Measurements from ENCODE around the gene HSD3B7. TPM values are rescaled to one million over a fixed set of nuclear protein-coding genes. Genes with fewer than 3 reads are reported as not detected.
A peak's percentile ranks its signal among the peaks of the same experiment; 100 is the strongest.
"Not testable (repeated sequence)": the region's sequence is repeated elsewhere in the genome, so short reads cannot be mapped to it uniquely, and the experiment has no call there.

HSD3B7 gene
- total RNA-seq, 2 donors from 2014 or later: 2.4 to 4.7 TPM

GRCh38 chr16:31013292-31013691 is 28.3 kb downstream of the HSD3B7 start:
- not testable (repeated sequence) for H3K9me3 Mint-ChIP-seq; ATAC-seq (replicated peaks in 1 of 2); H3K27ac Mint-ChIP-seq; DNase-seq; H3K36me3 Mint-ChIP-seq (ENCODE audit: insufficient read depth in 2 of 2); H3K4me3 Mint-ChIP-seq
- Mint-ChIP-seq H3K4me1 (ENCODE audit: low read depth) (peaks cover 27% of the 10 kb centered on the region), H3K27me3 (ENCODE audit: low read depth) (peaks cover 29% of the 10 kb centered on the region)

DNA sequence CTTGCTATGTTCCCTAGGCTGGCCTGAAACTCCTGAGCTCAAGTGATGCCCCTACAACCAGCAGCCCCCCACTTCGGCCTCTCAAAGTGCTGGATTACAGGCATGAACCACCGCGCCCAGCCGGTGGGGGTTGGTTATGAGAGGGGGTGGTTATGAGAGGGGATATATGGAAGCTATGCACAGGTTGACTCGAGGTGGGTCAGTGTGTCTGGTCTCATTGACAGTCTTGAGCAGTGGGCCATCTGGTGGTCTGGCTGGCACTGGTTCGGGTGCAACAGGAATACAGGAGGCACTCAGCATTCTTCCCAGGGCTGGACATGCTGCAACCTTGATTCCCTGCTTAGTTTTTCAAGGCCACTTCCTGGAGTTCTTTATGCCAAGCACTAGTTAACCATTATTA is 31.0 kb downstream of the HSD3B7 start:
- DNase-seq: no peak
- no peak overlapping the region for H3K27ac Mint-ChIP-seq
- H3K9me3 Mint-ChIP-seq: no peaks in the 10 kb centered on the region
- H3K4me1 Mint-ChIP-seq (ENCODE audit: low read depth): peaks cover 12% of the 10 kb centered on the region
- H3K27me3 Mint-ChIP-seq (ENCODE audit: low read depth): peaks cover 29% of the 10 kb centered on the region
- no peaks in the 10 kb centered on the region for H3K36me3 Mint-ChIP-seq (ENCODE audit: insufficient read depth in 2 of 2)
- ATAC-seq (replicated peaks in 1 of 2): no peak
- no peak overlapping the region for H3K4me3 Mint-ChIP-seq

- ATAC-seq (replicated peaks in 1 of 2); H3K4me1 Mint-ChIP-seq (ENCODE audit: low read depth); H3K27ac Mint-ChIP-seq; H3K36me3 Mint-ChIP-seq (ENCODE audit: insufficient read depth in 2 of 2); H3K4me3 Mint-ChIP-seq; H3K9me3 Mint-ChIP-seq; DNase-seq: not testable (repeated sequence)
- H3K27me3 Mint-ChIP-seq (ENCODE audit: low read depth): peaks cover 13% of the 10 kb centered on the region
These were observed 32.7 kb downstream of the HSD3B7 start for GRCh38 chr16:31017756-31018155.

- Mint-ChIP-seq H3K36me3 (ENCODE audit: insufficient read depth in 2 of 2) (no peaks in the 10 kb centered on the region), H3K4me1 (ENCODE audit: low read depth) (no peaks in the 10 kb centered on the region), H3K27me3 (ENCODE audit: low read depth) (no peaks in the 10 kb centered on the region), H3K4me3 (no peak overlapping the region), H3K9me3 (no peaks in the 10 kb centered on the region), H3K27ac (no peak overlapping the region)
- no peak for DNase-seq
- ATAC-seq (replicated peaks in 1 of 2): no peak
These were observed 35.5 kb downstream of the HSD3B7 start for GRCh38 chr16:31020536-31020935.

DNA sequence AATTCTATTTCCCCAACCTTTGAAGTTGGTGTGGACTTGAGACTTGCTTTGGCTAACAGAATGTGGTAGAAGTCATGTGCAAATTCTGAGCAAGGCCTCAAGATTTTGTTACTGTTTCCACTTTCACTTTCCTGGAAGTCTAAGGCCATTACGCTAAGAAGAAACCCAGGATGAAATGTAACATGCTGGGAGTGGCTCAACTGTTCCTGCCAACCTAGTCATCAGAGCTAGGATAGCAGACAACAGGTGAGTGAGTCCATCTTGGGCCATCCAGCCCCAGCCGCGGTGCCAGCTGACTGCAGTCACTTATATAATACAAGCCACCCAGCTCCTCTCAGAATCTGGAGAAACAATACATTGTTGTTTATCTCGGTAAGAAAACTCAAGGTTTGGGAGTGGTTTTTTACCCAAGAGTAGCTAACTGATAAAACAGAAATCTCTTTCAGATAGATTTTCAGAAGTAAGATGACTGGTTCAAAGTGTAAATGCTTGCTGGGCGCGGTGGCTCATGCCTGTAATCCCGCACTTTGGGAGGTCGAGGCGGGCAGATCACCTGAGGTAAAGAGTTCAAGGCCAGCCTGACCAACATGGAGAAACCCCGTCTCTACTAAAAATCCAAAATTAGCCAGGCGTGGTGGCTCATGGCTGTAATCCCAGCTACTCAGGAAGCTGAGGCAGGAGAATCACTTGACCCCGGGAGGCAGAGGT is 37.7 kb downstream of the HSD3B7 start:
- Mint-ChIP-seq H3K36me3 (ENCODE audit: insufficient read depth in 2 of 2) (no peaks in the 10 kb centered on the region), H3K27ac (no peak overlapping the region), H3K27me3 (ENCODE audit: low read depth) (no peaks in the 10 kb centered on the region), H3K4me1 (ENCODE audit: low read depth) (no peaks in the 10 kb centered on the region), H3K4me3 (no peak overlapping the region), H3K9me3 (no peaks in the 10 kb centered on the region)
- ATAC-seq (replicated peaks in 1 of 2) (no peak), DNase-seq (no peak)

GRCh38 chr16:31023252-31023602 is 38.2 kb downstream of the HSD3B7 start:
- Mint-ChIP-seq H3K36me3 (ENCODE audit: insufficient read depth in 2 of 2) (no peaks in the 10 kb centered on the region), H3K4me3 (no peak overlapping the region), H3K27me3 (ENCODE audit: low read depth) (no peaks in the 10 kb centered on the region), H3K9me3 (no peaks in the 10 kb centered on the region), H3K27ac (no peak overlapping the region), H3K4me1 (ENCODE audit: low read depth) (no peaks in the 10 kb centered on the region)
- ATAC-seq (replicated peaks in 1 of 2) (no peak), DNase-seq (no peak)

GRCh38 chr16:31023627-31024226 is 38.7 kb downstream of the HSD3B7 start:
- no peaks in the 10 kb centered on the region for H3K36me3 Mint-ChIP-seq (ENCODE audit: insufficient read depth in 2 of 2)
- H3K27ac Mint-ChIP-seq: no peak overlapping the region
- H3K4me3 Mint-ChIP-seq: no peak overlapping the region
- DNase-seq: no peak
- no peaks in the 10 kb centered on the region for H3K4me1 Mint-ChIP-seq (ENCODE audit: low read depth)
- H3K9me3 Mint-ChIP-seq: no peaks in the 10 kb centered on the region
- H3K27me3 Mint-ChIP-seq (ENCODE audit: low read depth): no peaks in the 10 kb centered on the region
- no peak for ATAC-seq (replicated peaks in 1 of 2)

DNA sequence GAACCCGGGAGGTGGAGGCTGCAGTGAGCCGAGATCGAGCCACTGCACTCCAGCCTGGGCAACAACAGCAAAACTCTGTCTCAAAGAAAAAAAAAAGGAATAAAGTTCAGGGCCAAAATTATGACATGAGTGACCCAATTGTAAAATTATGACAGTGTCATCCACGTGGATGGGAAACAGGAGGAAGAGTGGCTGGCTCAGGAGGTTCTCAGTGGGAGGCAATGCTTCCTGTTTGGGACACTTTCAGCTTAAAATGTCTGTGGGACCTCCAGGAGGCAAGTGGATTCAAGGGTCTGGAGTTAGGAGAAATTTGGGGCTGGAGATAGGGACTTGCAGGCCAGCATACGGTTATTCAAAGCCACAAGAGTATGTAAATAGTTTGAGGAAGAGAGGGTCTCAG is 40.3 kb downstream of the HSD3B7 start:
- no peaks in the 10 kb centered on the region for H3K4me1 Mint-ChIP-seq (ENCODE audit: low read depth)
- H3K9me3 Mint-ChIP-seq: no peaks in the 10 kb centered on the region
- no peaks in the 10 kb centered on the region for H3K27me3 Mint-ChIP-seq (ENCODE audit: low read depth)
- ATAC-seq (replicated peaks in 1 of 2) (no peak), DNase-seq (no peak)
- no peak overlapping the region for H3K4me3 Mint-ChIP-seq
- H3K36me3 Mint-ChIP-seq (ENCODE audit: insufficient read depth in 2 of 2): no peaks in the 10 kb centered on the region
- no peak overlapping the region for H3K27ac Mint-ChIP-seq

DNA sequence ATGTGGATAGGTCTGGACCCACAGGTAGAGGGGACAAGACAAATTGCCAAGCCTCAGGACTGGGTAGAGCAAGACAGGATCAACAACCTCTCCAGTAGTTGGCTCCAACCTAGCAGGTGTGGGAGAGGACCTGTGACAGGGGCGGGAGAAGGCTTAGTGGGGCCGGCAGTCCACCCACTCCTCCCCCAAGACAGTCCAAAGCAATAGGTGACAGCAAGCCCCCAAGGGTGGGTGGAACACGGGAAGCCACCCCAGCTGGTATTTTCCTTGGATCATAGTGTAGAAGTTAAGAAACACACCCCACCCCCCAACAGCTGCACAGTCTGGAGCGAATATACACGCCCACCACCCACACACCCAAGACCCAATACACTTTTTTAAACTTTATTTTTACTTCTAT is 44.3 kb downstream of the HSD3B7 start:
- DNase-seq (no peak), ATAC-seq (replicated peaks in 1 of 2) (no peak)
- Mint-ChIP-seq H3K36me3 (ENCODE audit: insufficient read depth in 2 of 2) (peaks cover 2 to 3% of the 10 kb centered on the region in 2 donors), H3K4me3 (no peak overlapping the region), H3K4me1 (ENCODE audit: low read depth) (peaks cover 21% of the 10 kb centered on the region), H3K9me3 (no peaks in the 10 kb centered on the region), H3K27me3 (ENCODE audit: low read depth) (no peaks in the 10 kb centered on the region), H3K27ac (no peak overlapping the region)

DNA sequence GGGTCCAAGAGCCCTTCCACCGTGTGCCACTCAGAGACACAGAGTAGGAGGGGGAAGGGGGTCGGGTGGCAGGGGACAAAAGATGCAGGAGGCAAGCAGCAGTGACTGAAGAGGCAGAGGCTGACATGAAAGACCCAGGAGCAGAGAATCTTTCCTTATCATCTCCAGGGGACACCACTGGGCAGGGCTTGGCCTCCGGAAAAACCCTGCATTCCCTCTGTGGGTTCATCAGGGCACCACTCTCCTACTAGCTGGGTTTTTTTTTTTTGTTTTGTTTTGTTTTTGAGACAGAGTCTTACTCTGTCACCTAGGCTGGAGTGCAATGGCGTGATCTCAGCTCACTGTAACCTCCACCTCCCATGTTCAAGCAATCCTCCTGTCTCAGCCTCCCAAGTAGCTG is 46.3 kb downstream of the HSD3B7 start:
- H3K27ac Mint-ChIP-seq: no peak overlapping the region
- no peak overlapping the region for H3K4me3 Mint-ChIP-seq
- no peaks in the 10 kb centered on the region for H3K9me3 Mint-ChIP-seq

DNA sequence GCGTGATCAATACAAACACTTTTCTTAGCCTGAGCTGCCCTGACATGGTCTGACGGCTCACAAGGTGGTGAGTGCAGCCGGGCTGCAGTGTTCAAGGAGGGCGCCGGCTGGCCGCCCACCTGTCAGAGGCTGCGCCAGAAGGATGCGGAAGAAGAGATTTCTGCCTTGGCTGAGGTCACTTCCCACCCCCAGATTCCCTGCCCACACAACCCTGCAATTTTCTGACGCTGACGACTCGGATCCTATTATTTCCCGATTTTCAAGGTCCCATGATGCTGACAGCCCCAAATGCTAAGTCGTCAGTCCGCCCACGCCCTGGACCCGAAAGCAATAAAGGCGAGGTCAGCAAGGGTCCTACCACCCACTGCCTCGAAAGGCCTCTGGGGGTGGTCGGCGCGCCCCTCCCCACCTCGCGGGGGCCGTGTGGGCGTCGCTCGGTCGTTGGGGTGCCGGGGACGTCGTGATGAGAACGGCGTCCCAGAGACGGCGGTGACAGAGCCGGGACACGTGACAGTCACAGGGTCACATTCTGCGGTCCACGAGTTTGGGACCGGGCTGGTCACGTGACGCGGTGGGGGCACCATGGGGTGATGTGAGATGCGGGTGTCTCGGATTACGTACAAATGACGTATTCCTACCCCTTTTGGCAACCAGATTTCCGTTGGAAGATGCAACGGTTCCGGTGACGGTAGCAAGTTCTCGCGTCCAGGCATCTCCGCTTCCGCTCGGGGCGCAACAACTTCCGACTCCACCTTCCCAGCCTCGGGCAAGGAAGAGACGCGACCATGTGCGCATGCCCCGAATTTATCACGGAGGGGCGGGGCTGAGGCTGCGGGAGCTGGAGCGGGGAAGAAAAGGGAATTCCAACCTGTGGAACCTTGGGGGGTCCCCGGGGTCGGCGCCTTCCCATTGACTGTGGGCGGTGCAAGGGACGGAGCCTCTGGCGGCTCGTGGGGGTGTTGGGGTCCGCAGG is 48.0 kb downstream of the HSD3B7 start, which contains the start of gene STX4:
TSS of gene STX4 (plus strand) at position 823 of the 973 bp plus-strand sequence. CDS start 248 bp downstream, outside the sequence.
- no peaks in the 10 kb centered on the region for H3K9me3 Mint-ChIP-seq
- peak within 1 kb of the TSS; percentile 83 to 98 for H3K4me3 Mint-ChIP-seq
- ATAC-seq (replicated peaks in 1 of 2): peak; percentile 86 to 88
- H3K36me3 Mint-ChIP-seq (ENCODE audit: insufficient read depth in 2 of 2): peaks cover 3 to 12% of the 10 kb centered on the region in 2 donors
- H3K27ac Mint-ChIP-seq: peak within 1 kb of the TSS; percentile 77
- peaks cover 33% of the 10 kb centered on the region for H3K4me1 Mint-ChIP-seq (ENCODE audit: low read depth)
- peak; percentile 96 to 97 for DNase-seq
- no peaks in the 10 kb centered on the region for H3K27me3 Mint-ChIP-seq (ENCODE audit: low read depth)

More for the DNA sequence above, 46.3 kb downstream of the HSD3B7 start:
- H3K27me3 Mint-ChIP-seq (ENCODE audit: low read depth): no peaks in the 10 kb centered on the region
- no peak for ATAC-seq (replicated peaks in 1 of 2)
- peaks cover 31% of the 10 kb centered on the region for H3K4me1 Mint-ChIP-seq (ENCODE audit: low read depth)
- DNase-seq: no peak
- H3K36me3 Mint-ChIP-seq (ENCODE audit: insufficient read depth in 2 of 2): peaks cover 3 to 8% of the 10 kb centered on the region in 2 donors

DNA sequence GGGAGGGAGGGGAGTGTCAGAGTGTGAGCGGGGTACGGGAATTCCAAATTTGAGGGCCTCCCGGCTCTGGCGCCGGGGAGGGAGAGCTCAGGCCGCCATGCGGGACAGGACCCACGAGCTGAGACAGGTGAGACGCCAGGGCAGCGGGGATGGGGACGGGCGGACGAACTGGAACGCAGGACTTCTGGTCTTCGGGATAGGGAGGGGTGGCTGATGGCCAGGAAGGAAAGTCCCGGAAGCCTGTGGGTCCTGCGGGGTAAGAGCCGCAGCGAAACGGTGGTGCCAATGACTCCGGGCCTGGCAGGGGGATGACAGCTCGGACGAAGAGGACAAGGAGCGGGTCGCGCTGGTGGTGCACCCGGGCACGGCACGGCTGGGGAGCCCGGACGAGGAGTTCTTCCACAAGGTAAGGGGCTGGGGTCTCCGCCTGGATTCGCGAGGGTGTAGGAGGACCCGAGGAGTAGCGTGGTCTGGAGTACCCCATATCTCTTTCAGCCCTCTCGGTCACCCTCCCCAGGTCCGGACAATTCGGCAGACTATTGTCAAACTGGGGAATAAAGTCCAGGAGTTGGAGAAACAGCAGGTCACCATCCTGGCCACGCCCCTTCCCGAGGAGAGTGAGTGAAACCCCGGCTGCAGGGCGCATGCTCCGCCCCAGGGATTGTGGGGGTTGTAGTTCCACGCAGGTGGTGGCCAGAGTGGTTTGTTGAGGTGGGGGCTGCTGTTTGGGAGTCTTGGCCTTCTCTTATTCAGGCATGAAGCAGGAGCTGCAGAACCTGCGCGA is 48.9 kb downstream of the HSD3B7 start:
- no peaks in the 10 kb centered on the region for H3K27me3 Mint-ChIP-seq (ENCODE audit: low read depth)
- H3K9me3 Mint-ChIP-seq: no peaks in the 10 kb centered on the region
- peak overlapping the region; percentile 53 for H3K27ac Mint-ChIP-seq
- peak overlapping the region; percentile 83 to 98 for H3K4me3 Mint-ChIP-seq
- peak; percentile 42 to 47 for ATAC-seq (replicated peaks in 1 of 2)
- H3K36me3 Mint-ChIP-seq (ENCODE audit: insufficient read depth in 2 of 2): peaks cover 3 to 12% of the 10 kb centered on the region in 2 donors
- peaks cover 33% of the 10 kb centered on the region for H3K4me1 Mint-ChIP-seq (ENCODE audit: low read depth)
- peak; percentile 89 to 90 for DNase-seq

Measured in activated T-cell treated with anti-CD3 and anti-CD28 coated beads, Interleukin-2, amount 50 U/mL, for 72 hours (primary cell).